GM21423 (cell line): Measurements from ENCODE around the gene FHIT.

Source experiments
- ATAC-seq: cut with Tn5 transposase; IDR thresholded peaks from one replicate; pipeline ENCODE4 v1.9.1; 2021; ENCODE audit warnings: mild to moderate bottlenecking, moderate library complexity; ENCODE audit not compliant: unreplicated experiment

The FHIT gene

DNA sequence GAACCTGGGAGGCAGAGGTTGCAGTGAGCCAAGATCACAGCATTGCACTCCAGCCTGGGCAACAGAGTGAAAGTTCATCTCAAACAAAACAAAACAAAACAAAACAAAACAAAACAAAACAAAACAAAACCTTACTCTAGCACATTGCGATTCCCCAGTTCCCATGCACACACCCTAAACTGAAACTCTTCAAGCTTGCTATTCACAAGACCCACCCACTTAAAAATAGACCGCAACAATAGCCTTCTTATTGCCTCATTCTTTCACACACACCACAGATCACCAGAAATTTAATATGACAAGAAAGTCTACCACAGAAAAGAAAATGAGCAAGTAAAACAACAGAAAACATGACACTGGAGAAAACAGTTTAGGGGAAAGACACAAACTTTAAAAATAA is 598.4 kb downstream of the FHIT start:
- no peak for ATAC-seq

- no peak for ATAC-seq
Measured at GRCh38 chr3:60651799-60652198, 599.5 kb downstream of the FHIT start.

GRCh38 chr3:60650171-60650570 is 601.1 kb downstream of the FHIT start:
- ATAC-seq = no peak

GRCh38 chr3:60645801-60646200 is 605.5 kb downstream of the FHIT start:
- no peak for ATAC-seq

DNA sequence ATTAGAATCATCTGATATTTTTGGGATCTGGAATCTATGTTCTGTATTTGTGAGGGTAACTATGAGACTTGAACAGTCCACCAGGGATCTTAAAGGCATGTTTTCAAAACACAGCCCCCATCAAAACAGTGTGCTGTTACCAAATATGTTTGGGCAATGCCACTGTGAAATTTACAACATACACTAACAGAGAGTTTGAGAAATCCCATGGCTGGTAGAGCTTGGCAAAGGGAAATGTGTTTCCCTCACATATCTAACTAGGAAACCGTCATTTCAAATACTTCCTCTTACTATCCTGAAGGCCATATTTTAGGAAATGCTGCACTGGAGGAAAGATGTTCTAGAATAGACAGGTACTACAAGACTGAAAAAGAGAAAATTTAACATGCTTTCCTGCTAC is 607.4 kb downstream of the FHIT start:
- no peak for ATAC-seq

DNA sequence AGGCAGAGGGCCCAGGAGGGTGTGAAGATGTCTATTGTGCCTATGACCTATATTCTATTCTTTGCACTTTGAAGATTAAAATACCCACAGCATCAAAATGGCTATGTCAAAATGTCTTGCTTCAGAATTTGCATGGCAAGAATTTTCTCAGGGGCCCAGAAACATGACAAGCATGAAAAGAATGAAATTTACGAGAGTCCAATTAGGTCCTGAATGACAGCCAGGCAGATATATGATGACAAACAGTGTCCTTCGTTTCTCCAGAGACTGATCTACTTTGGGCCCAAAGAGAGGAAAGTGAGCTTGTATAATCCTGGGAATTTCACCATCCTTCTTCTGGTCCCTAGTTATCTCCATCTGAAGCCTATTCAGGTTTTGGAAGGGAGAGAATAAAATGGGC is 609.9 kb downstream of the FHIT start:
- ATAC-seq = no peak

GRCh38 chr3:60636846-60637245 is 614.4 kb downstream of the FHIT start:
- no peak for ATAC-seq

- no peak for ATAC-seq
Measured at GRCh38 chr3:60633644-60634043, 617.6 kb downstream of the FHIT start.

DNA sequence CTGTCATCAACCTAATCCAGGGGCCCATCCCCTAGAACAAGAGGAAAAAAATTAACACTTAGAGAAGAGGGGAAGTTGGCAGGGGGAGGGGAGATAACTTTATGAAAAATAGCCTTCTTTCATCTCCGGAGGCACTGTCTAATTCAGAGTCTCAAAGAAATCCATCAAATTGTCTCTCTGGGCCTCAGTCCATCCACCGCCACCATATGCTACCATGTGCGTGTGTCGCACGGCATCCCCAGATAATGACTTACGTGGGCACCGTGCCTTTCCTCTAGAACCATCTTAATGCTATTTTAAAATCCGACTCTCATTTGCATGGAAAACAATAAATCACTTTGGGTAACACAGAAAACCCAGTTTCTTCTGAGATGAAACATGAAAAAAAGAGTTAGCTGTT is 619.7 kb downstream of the FHIT start:
- no peak for ATAC-seq

GRCh38 chr3:60630953-60631352 is 620.3 kb downstream of the FHIT start:
- ATAC-seq = no peak

GRCh38 chr3:60629816-60630215 is 621.4 kb downstream of the FHIT start:
- ATAC-seq = no peak

DNA sequence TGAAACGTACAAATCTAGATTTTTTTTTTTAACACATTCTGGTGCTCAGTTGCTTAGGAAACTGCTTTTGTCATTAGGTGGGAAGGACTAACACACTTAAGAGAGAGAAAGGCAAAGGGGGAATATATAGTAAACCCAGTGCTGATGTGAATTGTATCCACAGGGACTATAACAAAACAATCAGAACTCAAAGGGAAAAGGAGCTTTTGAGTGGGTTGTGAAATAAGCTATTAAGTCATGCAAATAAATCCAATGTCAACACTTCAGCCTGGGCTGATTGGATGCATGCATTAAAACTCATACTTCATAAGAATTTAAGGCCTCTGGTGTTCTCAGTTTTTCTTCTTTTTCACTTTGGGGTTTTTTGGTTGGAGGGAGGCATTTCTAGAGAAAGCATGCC is 628.9 kb downstream of the FHIT start:
- ATAC-seq = no peak

DNA sequence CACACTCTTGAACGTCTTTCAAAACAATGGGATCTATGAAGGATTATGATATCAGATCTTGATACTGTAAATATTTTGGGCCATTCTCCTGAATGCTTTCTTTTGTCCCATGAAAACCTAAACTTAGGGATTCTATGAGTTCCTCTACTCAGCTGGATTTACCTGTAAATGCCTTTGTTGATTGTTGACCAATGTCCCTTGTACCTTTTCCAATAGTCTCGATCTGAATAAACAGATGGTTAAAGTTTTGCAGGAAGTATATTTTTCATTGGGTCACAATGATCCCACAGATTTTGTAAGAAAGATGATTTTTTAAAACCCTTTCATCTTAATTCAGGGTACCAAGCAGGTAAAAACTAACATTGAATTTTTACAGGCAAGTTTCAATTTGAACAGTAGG is 634.1 kb downstream of the FHIT start:
- ATAC-seq = no peak

DNA sequence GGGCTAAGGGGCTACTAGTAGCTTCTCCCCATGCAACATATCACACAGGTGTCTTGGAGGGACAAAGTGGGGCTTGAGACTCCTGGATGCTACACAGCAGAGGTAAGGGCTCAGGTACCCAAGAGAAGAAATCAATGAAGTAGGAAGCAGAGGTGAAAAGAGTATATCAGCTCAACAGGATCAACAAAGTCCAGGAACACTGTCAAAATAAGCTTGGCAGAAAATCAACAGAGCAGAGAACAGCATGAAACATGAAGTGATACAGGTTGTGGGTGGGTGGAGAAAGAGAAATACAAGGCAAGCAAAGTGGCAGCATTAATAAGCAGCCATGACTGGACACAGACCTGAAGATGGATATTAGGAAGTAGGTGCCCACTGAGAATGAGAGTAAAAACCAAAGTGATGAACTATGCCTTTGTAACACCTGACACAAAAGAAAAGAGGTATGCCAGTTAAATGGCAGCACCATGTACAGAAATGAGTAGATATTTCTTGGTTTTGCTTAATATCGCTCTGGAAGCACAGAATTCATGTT is 637.4 kb downstream of the FHIT start:
- ATAC-seq = no peak

DNA sequence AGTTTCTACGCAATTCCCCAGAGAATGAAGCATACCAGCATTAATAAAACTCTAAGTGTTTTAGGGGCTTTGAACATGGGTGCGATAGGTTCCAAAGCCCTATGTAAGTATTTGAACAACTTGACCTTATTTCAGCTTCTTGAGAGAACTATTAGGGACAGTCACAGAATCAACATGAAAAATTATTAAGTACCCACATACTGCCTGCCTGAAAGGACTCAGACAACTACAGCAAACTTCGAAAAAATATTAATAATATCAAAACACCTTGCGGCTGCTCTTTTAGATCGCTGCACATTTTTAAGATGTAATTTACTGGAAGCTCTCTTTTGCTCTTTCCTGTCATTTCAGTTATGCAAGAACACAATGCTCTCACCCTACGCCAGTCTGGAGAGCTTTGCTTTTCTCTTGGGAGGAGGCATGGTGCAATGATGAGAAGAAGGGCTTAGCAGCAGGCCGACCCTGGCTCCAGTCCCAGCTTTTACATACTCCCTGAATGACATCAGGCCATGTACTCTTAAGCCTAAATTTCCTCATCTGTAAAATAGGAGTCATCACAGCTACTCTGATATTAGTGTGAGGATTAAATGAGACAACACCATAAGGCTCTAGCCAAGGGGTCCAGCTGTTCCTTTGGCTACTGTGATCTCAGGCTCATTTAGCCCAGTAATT is 640.7 kb downstream of the FHIT start:
- ATAC-seq = no peak

- no peak for ATAC-seq
Measured at GRCh38 chr3:60609446-60609845, 641.8 kb downstream of the FHIT start.

DNA sequence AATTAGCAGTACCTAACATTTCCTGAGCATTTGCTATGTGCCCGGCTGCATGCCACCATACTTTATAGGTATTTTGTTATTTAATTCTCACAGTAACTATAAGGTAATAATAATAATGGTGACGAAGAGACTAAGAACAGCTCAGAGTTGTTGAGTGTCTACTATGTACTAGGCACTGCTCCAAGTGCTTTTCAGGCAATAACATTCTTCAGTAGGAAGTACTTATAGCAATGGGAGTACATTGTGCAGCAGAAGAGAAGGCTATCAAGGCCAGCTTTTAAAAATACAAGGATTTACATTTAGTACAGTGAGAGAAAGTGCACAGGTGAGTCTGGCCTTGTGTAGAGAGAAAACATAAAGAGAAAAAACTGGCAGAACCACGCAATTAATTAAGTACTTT is 647.4 kb downstream of the FHIT start:
- no peak for ATAC-seq

DNA sequence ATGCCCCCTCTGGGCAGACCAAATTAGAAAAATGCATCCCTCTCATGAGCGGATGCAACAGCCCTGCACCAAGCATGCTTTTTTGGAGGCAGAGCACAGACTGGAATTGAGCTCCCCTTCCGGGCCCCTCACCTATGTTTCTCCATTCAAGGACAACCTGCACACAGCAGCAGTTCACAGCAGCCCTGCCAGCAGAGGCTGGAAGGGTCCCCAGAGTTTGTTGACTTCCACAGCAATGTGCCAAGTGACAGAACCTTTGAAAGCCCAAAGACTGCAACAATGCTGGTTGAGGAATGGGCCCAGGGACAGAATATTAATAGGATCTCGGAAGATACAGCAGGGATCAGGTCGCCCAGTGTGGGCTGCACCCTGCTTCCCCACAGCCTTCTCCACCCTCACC is 650.4 kb downstream of the FHIT start:
- no peak for ATAC-seq

- no peak for ATAC-seq
Measured at GRCh38 chr3:60599586-60599985, 651.7 kb downstream of the FHIT start.

DNA sequence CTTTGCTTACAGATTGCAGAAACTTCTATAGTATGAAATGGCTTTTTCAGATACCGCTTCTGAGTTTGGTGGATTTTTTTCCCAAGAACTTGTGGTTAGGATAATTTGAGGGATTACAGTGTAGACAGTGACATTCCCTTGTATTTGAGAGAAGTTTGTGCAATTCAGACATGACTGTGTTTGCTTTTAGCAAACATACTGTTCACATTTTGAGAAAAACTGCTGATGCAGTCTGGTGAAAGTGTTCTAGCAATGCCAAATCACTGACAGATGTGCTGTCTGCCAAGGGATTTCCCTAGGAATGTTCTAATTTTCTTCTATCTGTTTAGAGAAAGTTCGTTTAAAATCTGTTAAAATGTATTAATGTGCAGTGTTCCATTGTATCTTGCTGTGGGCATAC is 652.6 kb downstream of the FHIT start:
- ATAC-seq = no peak

DNA sequence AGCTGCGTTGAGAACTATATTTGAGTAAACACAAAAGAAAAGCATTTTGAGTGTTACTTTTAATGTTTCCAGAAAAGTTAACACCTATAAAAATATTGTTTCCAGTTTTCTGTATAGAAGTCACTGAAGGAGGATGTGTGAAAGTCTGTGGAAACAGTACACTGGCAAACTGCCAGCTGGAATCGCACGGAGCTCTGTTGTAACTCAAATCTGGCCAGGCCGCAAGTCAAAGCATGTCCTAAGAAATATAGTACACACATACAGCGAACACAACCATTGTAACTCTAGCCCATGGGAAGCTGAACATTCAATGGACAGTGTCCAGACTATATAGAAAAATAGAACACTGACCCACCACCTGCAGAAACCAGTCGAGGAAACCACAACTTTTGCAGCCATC is 657.2 kb downstream of the FHIT start:
- no peak for ATAC-seq

DNA sequence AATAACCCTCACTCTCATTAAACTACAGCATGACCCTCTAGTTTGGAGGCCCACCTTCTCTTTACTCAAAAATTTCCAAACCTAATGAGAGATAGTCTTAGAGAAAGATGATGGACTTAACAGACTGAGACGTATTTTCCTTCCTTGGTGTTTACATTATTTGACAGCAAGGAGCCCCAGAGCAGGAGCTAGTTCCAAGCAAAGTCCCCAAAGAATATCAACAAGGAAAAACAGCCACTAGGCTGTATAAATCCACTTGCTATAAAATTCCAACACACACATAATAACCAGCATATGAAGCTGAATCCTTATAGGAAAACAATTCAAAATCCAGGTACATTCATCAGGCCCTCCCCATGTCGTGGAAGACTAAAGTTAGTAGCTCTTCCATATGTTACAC is 660.0 kb downstream of the FHIT start:
- no peak for ATAC-seq

DNA sequence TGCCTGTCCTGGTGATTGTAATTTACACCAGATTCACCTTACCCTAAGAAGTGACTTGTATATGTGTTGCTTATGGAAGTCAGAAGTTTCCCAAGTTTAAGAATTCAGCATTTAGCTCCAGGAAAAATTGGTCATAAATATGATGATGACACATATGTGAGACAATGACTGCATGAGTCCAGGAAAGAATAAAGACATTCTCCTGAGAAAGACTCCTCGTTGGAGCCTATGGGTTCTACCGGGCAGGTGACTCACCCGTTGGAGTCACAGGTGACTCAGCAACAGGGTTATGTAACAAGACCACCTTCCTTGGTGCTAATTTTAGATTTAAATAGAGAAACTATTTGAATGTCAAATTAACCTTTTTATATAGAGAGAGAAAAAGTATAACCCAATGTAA is 662.4 kb downstream of the FHIT start:
- ATAC-seq = no peak
